22Rv1 (cell line): ENCODE data around the gene MOB3C.

Experiments
- H3K27ac ChIP-seq: fragments of 450-650 bp; 2 replicates; pipeline ENCODE4 v1.5.1; 2017
- ZFX ChIP-seq: fragments of 450-650 bp; IDR thresholded peaks from 2 replicates; pipeline ENCODE4 v1.6.1; 2017; ENCODE audit warnings: antibody characterized with exemption, borderline replicate concordance
- TF ChIP-seq, protein P1 (sequence below): fragments of 450-650 bp; IDR thresholded peaks from 2 replicates; pipeline ENCODE4 v1.5.1; 2017; ENCODE audit warnings: mild to moderate bottlenecking

MOB3C gene

DNA sequence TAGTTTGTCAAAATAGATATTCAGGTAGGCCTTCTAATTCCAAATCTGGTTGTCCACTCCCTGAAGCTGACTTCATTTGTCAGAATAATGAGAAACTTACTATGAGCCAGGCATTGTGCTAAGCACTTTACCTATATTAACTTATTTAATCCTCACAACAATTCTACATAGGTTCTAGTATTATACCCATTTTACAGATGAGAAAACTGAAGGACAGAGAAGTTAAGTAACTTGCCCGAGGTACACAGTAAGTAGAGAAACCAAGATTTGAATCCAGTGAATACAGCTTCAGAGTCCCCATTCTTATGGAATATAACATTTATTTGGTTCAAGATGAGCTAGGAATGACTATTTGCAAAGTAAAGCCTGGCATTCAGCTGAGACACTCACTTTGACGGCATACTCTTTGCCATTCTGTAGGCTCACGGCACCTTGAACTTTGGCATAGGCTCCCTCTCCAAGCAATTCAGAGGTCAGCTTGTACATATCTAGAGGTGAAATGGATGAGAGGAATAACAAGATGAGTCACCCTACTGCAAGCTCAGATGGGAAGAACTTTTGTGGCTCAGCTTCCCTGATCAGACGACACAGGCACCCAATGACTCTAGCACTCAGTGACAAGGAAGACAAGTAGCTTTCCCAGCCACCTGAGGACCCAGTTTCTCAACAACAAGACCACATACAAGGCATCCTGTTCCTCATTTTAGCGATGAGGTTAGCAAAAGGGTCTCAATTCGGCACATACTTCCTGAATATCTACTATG, 36.3 kb downstream of the MOB3C start:
- TF ChIP-seq ZFX = no peak
- TF ChIP-seq, protein P1, sequence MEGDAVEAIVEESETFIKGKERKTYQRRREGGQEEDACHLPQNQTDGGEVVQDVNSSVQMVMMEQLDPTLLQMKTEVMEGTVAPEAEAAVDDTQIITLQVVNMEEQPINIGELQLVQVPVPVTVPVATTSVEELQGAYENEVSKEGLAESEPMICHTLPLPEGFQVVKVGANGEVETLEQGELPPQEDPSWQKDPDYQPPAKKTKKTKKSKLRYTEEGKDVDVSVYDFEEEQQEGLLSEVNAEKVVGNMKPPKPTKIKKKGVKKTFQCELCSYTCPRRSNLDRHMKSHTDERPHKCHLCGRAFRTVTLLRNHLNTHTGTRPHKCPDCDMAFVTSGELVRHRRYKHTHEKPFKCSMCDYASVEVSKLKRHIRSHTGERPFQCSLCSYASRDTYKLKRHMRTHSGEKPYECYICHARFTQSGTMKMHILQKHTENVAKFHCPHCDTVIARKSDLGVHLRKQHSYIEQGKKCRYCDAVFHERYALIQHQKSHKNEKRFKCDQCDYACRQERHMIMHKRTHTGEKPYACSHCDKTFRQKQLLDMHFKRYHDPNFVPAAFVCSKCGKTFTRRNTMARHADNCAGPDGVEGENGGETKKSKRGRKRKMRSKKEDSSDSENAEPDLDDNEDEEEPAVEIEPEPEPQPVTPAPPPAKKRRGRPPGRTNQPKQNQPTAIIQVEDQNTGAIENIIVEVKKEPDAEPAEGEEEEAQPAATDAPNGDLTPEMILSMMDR = no peak

GRCh38 chr1:46577671-46578070, 38.9 kb downstream of the MOB3C start:
- no peak for TF ChIP-seq ZFX
- TF ChIP-seq, protein P1 = no peak
- H3K27ac ChIP-seq = no peak overlapping the region

More for the DNA sequence above, 36.3 kb downstream of the MOB3C start:
- no peak overlapping the region for H3K27ac ChIP-seq

- TF ChIP-seq, protein P1 = no peak
- no peak for TF ChIP-seq ZFX
- no peak overlapping the region for H3K27ac ChIP-seq
These were observed 40.0 kb downstream of the MOB3C start for GRCh38 chr1:46576596-46576995.

- TF ChIP-seq, protein P1 = no peak
- no peak for TF ChIP-seq ZFX
- no peak overlapping the region for H3K27ac ChIP-seq
These were observed 40.8 kb downstream of the MOB3C start for GRCh38 chr1:46575778-46576177.

- TF ChIP-seq ZFX = no peak
- TF ChIP-seq, protein P1 = no peak
These were observed 41.3 kb downstream of the MOB3C start for GRCh38 chr1:46575300-46575699.

DNA sequence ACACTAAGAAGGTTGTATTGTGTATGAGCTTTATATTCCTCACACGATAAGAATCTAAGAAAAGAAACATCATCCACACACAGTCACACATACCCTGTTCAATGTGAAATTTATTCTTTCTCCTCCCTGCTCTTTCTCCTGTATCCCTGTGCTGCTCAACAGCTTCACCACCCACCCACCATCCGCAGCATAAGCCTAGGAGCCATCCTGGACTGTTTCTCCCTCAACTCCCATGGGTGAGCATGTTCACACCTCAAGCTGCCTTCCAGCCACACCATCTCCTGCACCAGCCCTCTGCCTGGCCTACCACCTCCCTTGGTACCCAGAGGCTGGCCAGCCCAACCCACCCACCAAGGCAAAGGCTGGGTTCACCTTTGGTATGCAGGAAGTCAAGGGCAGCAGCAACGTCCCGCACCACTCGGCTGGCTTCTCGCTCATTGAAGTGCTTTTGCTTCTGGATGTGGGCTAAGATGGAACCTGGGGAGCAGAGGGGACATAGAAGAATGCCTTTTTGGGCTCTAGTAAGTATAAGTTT, 44.9 kb downstream of the MOB3C start:
- TF ChIP-seq ZFX = no peak
- TF ChIP-seq, protein P1 = no peak
- no peak overlapping the region for H3K27ac ChIP-seq

More at GRCh38 chr1:46575300-46575699, 41.3 kb downstream of the MOB3C start:
- H3K27ac ChIP-seq = no peak overlapping the region
